MM.1S (cell line): ENCODE results near the gene STK31.
"Not testable (repeated sequence)": the region's sequence is repeated elsewhere in the genome, so short reads cannot be mapped to it uniquely, and the experiment has no call there.

Experiments used
- DNase-seq: peaks from one replicate; pipeline ENCODE4 v3.0.0-alpha.2; 2015
- H2AFZ ChIP-seq: fragments of 300-600 bp; sonication (generic); 2 replicates; pipeline ENCODE4 v1.6.0; 2016; ENCODE audit warnings: antibody characterized with exemption, low read length
- H3F3A ChIP-seq: fragments of 300-600 bp; sonication (generic); 2 replicates; pipeline ENCODE4 v1.6.1; 2016; ENCODE audit warnings: mild to moderate bottlenecking, antibody characterized with exemption, low read length, moderate library complexity, mixed read lengths; ENCODE audit not compliant: insufficient read depth
- H3K27ac ChIP-seq: fragments of 300-600 bp; sonication (generic); 2 replicates; pipeline ENCODE4 v1.5.1; 2016; ENCODE audit warnings: mild to moderate bottlenecking, low read length
- H3K27me3 ChIP-seq: fragments of 300-600 bp; sonication (generic); replicated peaks from 2 replicates; pipeline ENCODE4 v1.6.0; 2016; ENCODE audit warnings: low read length; ENCODE audit not compliant: insufficient read depth
- H3K36me3 ChIP-seq: fragments of 300-600 bp; sonication (generic); replicated peaks from 2 replicates; pipeline ENCODE4 v1.6.1; 2016; ENCODE audit warnings: mild to moderate bottlenecking, low read length, mixed read lengths; ENCODE audit not compliant: insufficient read depth
- H3K4me1 ChIP-seq: fragments of 300-600 bp; sonication (generic); 2 replicates; pipeline ENCODE4 v1.6.1; 2016; ENCODE audit warnings: low read length, mixed read lengths
- H3K4me2 ChIP-seq: fragments of 300-600 bp; sonication (generic); 2 replicates; pipeline ENCODE4 v1.6.0; 2016; ENCODE audit warnings: low read depth, low read length
- H3K4me3 ChIP-seq: fragments of 300-600 bp; sonication (generic); 2 replicates; pipeline ENCODE4 v1.5.1; 2016; ENCODE audit warnings: low read length, mixed read lengths
- H3K79me2 ChIP-seq: fragments of 300-600 bp; sonication (generic); 2 replicates; pipeline ENCODE4 v1.6.1; 2016; ENCODE audit warnings: mixed run types, low read length, mixed read lengths
- H3K9ac ChIP-seq: fragments of 300-600 bp; sonication (generic); 2 replicates; pipeline ENCODE4 v1.6.1; 2016; ENCODE audit warnings: low read length, mixed read lengths
- H3K9me2 ChIP-seq: fragments of 300-600 bp; sonication (generic); replicated peaks from 2 replicates; pipeline ENCODE4 v1.6.1; 2016; ENCODE audit warnings: mild to moderate bottlenecking, low read length, mixed read lengths; ENCODE audit not compliant: insufficient read depth
- H3K9me3 ChIP-seq: fragments of 300-600 bp; sonication (generic); replicated peaks from 2 replicates; pipeline ENCODE4 v1.6.1; 2016; ENCODE audit warnings: mild to moderate bottlenecking, low read length, mixed read lengths; ENCODE audit not compliant: insufficient read depth
- H4K20me1 ChIP-seq: fragments of 300-600 bp; sonication (generic); 2 replicates; pipeline ENCODE4 v1.6.1; 2016; ENCODE audit warnings: mild to moderate bottlenecking, low read length, moderate library complexity, mixed read lengths; ENCODE audit not compliant: insufficient read depth
- EZH2 ChIP-seq: fragments of 300-600 bp; sonication (generic); optimal IDR thresholded peaks from 2 replicates; pipeline ENCODE3; 2017; ENCODE audit warnings: low read depth, mild to moderate bottlenecking, antibody characterized with exemption, low read length, mixed read lengths
- EZH2phosphoT487 ChIP-seq: fragments of 300-600 bp; sonication (generic); IDR thresholded peaks from 2 replicates; pipeline ENCODE4 v1.6.1; 2018; ENCODE audit warnings: antibody characterized with exemption, low read length
- TF ChIP-seq, protein P1 (sequence below): fragments of 300-600 bp; sonication (generic); IDR thresholded peaks from 2 replicates; pipeline ENCODE4 v1.5.1; 2016; ENCODE audit warnings: antibody characterized with exemption, low read length, mixed read lengths

Gene STK31

DNA sequence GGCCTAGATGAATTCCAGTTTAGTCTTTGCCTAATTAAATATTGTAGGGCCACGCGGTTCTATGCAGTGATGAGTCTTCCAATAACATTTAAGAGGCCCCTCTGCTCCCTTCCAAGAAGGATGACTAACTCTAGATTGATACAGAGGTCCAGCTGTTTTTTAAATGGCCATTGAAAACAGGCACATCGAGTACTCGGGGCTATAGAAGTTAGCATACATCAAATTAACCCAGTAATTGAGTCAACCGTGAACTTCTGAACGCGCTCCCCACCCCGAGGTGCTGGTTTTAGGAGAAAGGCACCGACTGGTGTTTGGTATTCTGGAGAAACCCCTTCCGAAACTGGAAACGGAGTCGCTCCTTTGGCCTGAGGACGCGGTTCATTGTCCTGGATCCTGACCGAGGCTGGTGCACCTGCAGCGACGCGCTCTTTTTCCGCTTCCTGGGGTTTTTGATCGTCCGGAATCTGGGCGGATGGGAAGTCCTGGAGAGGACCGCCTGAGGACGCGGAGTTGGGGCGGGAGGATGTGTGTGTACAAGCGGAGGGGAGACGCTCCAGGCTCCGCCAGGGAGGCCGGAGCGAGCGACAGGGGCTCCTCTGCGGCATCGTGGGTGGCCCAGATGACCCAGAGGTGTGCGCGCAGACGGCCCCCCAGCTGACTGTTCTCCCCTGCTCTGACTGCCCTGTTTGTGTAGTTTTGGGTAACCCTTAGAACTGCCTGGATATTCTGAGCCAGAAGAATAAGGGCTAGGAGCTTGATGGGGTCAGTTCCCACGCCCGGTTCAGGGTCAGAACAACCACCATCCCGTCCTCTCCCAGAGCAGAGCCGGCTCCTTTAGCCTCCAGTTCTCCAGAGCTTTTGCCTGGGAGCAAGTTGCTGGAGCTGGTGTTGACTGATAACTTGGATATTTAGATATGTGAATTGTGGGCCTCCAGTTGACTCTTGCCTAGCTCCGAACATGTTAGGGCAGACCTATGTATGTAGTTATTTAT, 29.3 kb upstream of the STK31 start:
- H2AFZ ChIP-seq, result peak overlapping the region; percentile 81
- no peaks in the 10 kb centered on the region for H3K9me2 ChIP-seq
- no peaks in the 10 kb centered on the region for H3K9me3 ChIP-seq
- H3K4me3 ChIP-seq, result peak overlapping the region; percentile 53; the same call in 1 of the 2 replicates
- no peaks in the 10 kb centered on the region for H3K36me3 ChIP-seq
- H3K4me2 ChIP-seq, result peak overlapping the region; percentile 62
- H3K27ac ChIP-seq, result no peak overlapping the region
- no peaks in the 10 kb centered on the region for H4K20me1 ChIP-seq
- no peaks in the 10 kb centered on the region for H3K4me1 ChIP-seq
- no peaks in the 10 kb centered on the region for H3K79me2 ChIP-seq
- DNase-seq, result no peak
- H3K27me3 ChIP-seq, result no peaks in the 10 kb centered on the region
- H3K9ac ChIP-seq, result no peak overlapping the region; the same call in 1 of the 2 replicates
- H3F3A ChIP-seq, result no peaks in the 10 kb centered on the region
- TF ChIP-seq EZH2 (no peak), EZH2phosphoT487 (no peak)
- TF ChIP-seq, protein P1, sequence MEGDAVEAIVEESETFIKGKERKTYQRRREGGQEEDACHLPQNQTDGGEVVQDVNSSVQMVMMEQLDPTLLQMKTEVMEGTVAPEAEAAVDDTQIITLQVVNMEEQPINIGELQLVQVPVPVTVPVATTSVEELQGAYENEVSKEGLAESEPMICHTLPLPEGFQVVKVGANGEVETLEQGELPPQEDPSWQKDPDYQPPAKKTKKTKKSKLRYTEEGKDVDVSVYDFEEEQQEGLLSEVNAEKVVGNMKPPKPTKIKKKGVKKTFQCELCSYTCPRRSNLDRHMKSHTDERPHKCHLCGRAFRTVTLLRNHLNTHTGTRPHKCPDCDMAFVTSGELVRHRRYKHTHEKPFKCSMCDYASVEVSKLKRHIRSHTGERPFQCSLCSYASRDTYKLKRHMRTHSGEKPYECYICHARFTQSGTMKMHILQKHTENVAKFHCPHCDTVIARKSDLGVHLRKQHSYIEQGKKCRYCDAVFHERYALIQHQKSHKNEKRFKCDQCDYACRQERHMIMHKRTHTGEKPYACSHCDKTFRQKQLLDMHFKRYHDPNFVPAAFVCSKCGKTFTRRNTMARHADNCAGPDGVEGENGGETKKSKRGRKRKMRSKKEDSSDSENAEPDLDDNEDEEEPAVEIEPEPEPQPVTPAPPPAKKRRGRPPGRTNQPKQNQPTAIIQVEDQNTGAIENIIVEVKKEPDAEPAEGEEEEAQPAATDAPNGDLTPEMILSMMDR, result no peak

GRCh38 chr7:23684041-23684440, 26.0 kb upstream of the STK31 start:
- not testable (repeated sequence) for H3K9ac ChIP-seq, H3K4me1 ChIP-seq, H3K36me3 ChIP-seq, H3F3A ChIP-seq, H3K4me3 ChIP-seq, H2AFZ ChIP-seq, H3K9me3 ChIP-seq, DNase-seq, H3K9me2 ChIP-seq, H3K4me2 ChIP-seq, H4K20me1 ChIP-seq, H3K27ac ChIP-seq, H3K79me2 ChIP-seq, H3K27me3 ChIP-seq

DNA sequence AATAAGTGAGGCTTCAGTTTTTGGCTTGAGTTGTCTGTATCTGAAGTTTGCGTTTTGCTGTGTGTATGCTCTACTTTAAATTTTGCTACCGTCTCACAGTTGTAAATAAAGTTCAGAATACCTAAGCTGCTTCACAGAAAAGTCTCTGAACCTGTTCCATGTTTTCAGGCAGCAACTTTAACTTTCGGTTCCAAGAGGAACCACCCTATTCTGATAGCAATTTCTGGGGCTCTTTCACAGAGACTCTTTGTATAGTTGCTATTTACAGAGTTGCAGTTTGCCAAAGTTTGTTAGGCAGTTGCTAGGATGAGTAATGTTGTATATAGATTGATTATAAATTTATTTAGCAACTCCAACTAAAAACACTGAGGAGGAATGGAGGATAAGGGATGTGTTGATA, 24.3 kb upstream of the STK31 start:
- Histone ChIP-seq H3K4me1 (no peaks in the 10 kb centered on the region), H3K4me3 (no peak overlapping the region), H3K4me2 (peak overlapping the region; percentile 33), H3K36me3 (no peaks in the 10 kb centered on the region), H3F3A (no peaks in the 10 kb centered on the region), H3K9me3 (no peaks in the 10 kb centered on the region), H3K9me2 (no peaks in the 10 kb centered on the region), H3K9ac (no peak overlapping the region; the same call in 1 of the 2 replicates), H4K20me1 (no peaks in the 10 kb centered on the region), H3K27me3 (no peaks in the 10 kb centered on the region), H3K27ac (no peak overlapping the region), H2AFZ (peak overlapping the region; percentile 23; the same call in 1 of the 2 replicates), H3K79me2 (no peaks in the 10 kb centered on the region)
- DNase-seq, result no peak
- TF ChIP-seq, protein P1, result no peak
- no peak for TF ChIP-seq EZH2phosphoT487
- TF ChIP-seq EZH2, result no peak

- Histone ChIP-seq H3K4me2 (no peak overlapping the region), H3K4me3 (no peak overlapping the region), H2AFZ (no peak overlapping the region), H3K9me3 (no peaks in the 10 kb centered on the region), H3K27ac (no peak overlapping the region), H3F3A (no peaks in the 10 kb centered on the region), H3K9ac (no peak overlapping the region), H3K27me3 (no peaks in the 10 kb centered on the region), H3K36me3 (no peaks in the 10 kb centered on the region), H3K4me1 (no peaks in the 10 kb centered on the region), H4K20me1 (no peaks in the 10 kb centered on the region), H3K79me2 (no peaks in the 10 kb centered on the region), H3K9me2 (no peaks in the 10 kb centered on the region)
- TF ChIP-seq EZH2 (no peak), EZH2phosphoT487 (no peak)
- TF ChIP-seq, protein P1, result no peak
- no peak for DNase-seq
Observed at GRCh38 chr7:23687011-23687410, 23.0 kb upstream of the STK31 start.
